OCI-LY3 (cell line): Measurements from ENCODE around the gene FAM13A.

Experiments
- H2AFZ ChIP-seq: fragments of 200-600, 300-600 bp; shearing (Covaris generic); 2 replicates; pipeline ENCODE4 v1.6.0; 2014; ENCODE audit warnings: antibody characterized with exemption, low read depth, low read length
- H3K27ac ChIP-seq: fragments of 200-600, 300-600 bp; sonication (generic); 2 replicates; pipeline ENCODE4 v1.5.1; 2014; ENCODE audit warnings: mild to moderate bottlenecking, low read length, moderate library complexity, mixed read lengths
- H3K27me3 ChIP-seq: fragments of 200-600, 300-600 bp; sonication (generic); 2 replicates; pipeline ENCODE4 v1.6.1; 2014; ENCODE audit warnings: low read depth, low read length, mixed read lengths
- H3K36me3 ChIP-seq: fragments of 200-600, 300-600 bp; sonication (generic); replicated peaks from 2 replicates; pipeline ENCODE3; 2014; ENCODE audit warnings: low read depth, low read length, mixed read lengths
- H3K4me1 ChIP-seq: fragments of 300-600, 200-600 bp; sonication (generic); 2 replicates; pipeline ENCODE4 v1.6.1; 2014; ENCODE audit warnings: low read length, mixed read lengths
- H3K4me2 ChIP-seq: fragments of 200-600, 300-600 bp; sonication (generic); 2 replicates; pipeline ENCODE4 v1.6.1; 2014; ENCODE audit warnings: low read length, mixed read lengths
- H3K4me3 ChIP-seq: fragments of 300-600, 200-600 bp; sonication (generic); 2 replicates; pipeline ENCODE4 v1.5.1; 2014; ENCODE audit warnings: antibody characterized with exemption, mild to moderate bottlenecking, low read length, moderate library complexity
- H3K79me2 ChIP-seq: fragments of 300-600, 200-600 bp; shearing (Covaris generic); 2 replicates; pipeline ENCODE4 v1.6.1; 2014; ENCODE audit warnings: mild to moderate bottlenecking, low read length, mixed read lengths
- H3K9ac ChIP-seq: fragments of 300-600, 200-600 bp; shearing (Covaris generic); 2 replicates; pipeline ENCODE4 v1.6.0; 2014; ENCODE audit warnings: mild to moderate bottlenecking, low read length, moderate library complexity
- H3K9me3 ChIP-seq: fragments of 200-600, 300-600 bp; shearing (Covaris generic); 2 replicates; pipeline ENCODE4 v1.6.1; 2014; ENCODE audit warnings: low read length, mixed read lengths; ENCODE audit not compliant: insufficient read depth
- H4K20me1 ChIP-seq: fragments of 200-600, 300-600 bp; sonication (generic); 2 replicates; pipeline ENCODE4 v1.6.1; 2016; ENCODE audit warnings: low read length, mixed read lengths; ENCODE audit not compliant: insufficient read depth
- EZH2phosphoT487 ChIP-seq: fragments of 200-600 bp; shearing (Covaris generic); IDR thresholded peaks from 2 replicates; pipeline ENCODE4 v1.6.1; 2018; ENCODE audit warnings: antibody characterized with exemption, mixed run types, low read depth
- TF ChIP-seq, protein P1 (sequence below): fragments of 200-600, 300-600 bp; sonication (generic); IDR thresholded peaks from 2 replicates; pipeline ENCODE4 v1.5.1; 2014; ENCODE audit warnings: antibody characterized with exemption, low read length, low read depth

The FAM13A gene

DNA sequence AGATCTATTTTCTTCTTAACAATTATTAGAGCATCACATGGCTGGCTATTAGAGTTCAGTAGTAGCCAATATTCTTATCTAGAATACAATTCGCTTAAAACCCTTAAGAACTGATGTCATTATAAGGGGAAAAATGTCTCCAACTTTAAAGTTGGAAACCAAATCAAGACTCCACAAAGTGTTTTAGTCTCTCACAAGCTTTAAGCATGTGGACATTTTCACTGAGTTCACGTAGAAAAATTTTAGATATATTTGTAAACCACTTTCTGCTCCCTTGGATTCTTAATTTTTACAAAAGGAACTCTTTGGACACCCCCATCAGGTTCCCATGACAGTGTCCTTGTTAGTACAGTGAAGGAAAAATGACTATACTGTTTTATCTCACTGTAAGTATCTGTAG, 235.5 kb downstream of the FAM13A start:
- TF ChIP-seq, protein P1, sequence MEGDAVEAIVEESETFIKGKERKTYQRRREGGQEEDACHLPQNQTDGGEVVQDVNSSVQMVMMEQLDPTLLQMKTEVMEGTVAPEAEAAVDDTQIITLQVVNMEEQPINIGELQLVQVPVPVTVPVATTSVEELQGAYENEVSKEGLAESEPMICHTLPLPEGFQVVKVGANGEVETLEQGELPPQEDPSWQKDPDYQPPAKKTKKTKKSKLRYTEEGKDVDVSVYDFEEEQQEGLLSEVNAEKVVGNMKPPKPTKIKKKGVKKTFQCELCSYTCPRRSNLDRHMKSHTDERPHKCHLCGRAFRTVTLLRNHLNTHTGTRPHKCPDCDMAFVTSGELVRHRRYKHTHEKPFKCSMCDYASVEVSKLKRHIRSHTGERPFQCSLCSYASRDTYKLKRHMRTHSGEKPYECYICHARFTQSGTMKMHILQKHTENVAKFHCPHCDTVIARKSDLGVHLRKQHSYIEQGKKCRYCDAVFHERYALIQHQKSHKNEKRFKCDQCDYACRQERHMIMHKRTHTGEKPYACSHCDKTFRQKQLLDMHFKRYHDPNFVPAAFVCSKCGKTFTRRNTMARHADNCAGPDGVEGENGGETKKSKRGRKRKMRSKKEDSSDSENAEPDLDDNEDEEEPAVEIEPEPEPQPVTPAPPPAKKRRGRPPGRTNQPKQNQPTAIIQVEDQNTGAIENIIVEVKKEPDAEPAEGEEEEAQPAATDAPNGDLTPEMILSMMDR, result no peak
- TF ChIP-seq EZH2phosphoT487, result no peak
- H3K27me3 ChIP-seq, result no peaks in the 10 kb centered on the region
- no peak overlapping the region for H3K27ac ChIP-seq
- no peaks in the 10 kb centered on the region for H3K36me3 ChIP-seq
- H3K4me3 ChIP-seq, result no peak overlapping the region
- no peak overlapping the region for H3K4me2 ChIP-seq
- H3K79me2 ChIP-seq, result no peaks in the 10 kb centered on the region
- H3K9me3 ChIP-seq, result no peaks in the 10 kb centered on the region
- H2AFZ ChIP-seq, result no peak overlapping the region
- H3K4me1 ChIP-seq, result peaks cover 32% of the 10 kb centered on the region
- H4K20me1 ChIP-seq, result no peaks in the 10 kb centered on the region
- no peak overlapping the region for H3K9ac ChIP-seq

DNA sequence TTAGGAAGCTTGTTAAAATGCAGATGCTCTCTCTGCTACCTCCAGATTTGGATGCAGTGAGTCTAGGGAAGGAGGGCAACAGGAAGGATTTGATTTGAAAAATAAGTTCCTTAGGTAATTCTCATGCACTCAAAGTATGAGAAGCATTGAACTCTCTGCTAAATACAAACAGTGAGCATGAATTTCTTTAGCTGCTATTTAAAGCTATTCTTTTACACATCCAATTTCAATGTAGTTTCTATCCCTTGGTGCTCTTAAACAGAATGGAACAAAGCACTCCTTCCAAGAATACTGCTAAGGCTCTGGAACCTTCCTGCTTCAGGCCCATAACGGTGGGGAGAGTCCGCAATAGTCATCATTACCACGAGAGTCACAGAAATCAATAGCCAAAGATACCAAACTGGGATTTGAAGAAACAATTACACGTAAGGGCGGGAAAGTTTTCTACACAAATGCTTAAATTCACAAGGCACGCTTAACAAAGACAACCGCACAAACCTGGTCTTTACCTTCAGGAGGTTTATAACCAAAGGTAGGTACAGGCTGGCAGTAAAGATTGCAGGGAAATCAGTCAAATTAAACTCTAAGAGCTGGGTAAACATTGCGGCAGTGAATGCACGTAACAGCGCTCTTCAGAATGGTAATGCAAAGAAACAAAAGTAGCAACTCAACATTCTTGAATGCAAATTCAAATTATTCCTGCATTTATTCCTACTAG, 236.1 kb downstream of the FAM13A start:
- no peaks in the 10 kb centered on the region for H4K20me1 ChIP-seq
- peaks cover 32% of the 10 kb centered on the region for H3K4me1 ChIP-seq
- no peaks in the 10 kb centered on the region for H3K9me3 ChIP-seq
- TF ChIP-seq, protein P1, result no peak
- TF ChIP-seq EZH2phosphoT487, result no peak
- H3K36me3 ChIP-seq, result no peaks in the 10 kb centered on the region
- H3K27ac ChIP-seq, result no peak overlapping the region
- no peak overlapping the region for H3K9ac ChIP-seq
- H3K4me2 ChIP-seq, result no peak overlapping the region
- no peak overlapping the region for H2AFZ ChIP-seq
- H3K27me3 ChIP-seq, result no peaks in the 10 kb centered on the region
- no peak overlapping the region for H3K4me3 ChIP-seq
- no peaks in the 10 kb centered on the region for H3K79me2 ChIP-seq

DNA sequence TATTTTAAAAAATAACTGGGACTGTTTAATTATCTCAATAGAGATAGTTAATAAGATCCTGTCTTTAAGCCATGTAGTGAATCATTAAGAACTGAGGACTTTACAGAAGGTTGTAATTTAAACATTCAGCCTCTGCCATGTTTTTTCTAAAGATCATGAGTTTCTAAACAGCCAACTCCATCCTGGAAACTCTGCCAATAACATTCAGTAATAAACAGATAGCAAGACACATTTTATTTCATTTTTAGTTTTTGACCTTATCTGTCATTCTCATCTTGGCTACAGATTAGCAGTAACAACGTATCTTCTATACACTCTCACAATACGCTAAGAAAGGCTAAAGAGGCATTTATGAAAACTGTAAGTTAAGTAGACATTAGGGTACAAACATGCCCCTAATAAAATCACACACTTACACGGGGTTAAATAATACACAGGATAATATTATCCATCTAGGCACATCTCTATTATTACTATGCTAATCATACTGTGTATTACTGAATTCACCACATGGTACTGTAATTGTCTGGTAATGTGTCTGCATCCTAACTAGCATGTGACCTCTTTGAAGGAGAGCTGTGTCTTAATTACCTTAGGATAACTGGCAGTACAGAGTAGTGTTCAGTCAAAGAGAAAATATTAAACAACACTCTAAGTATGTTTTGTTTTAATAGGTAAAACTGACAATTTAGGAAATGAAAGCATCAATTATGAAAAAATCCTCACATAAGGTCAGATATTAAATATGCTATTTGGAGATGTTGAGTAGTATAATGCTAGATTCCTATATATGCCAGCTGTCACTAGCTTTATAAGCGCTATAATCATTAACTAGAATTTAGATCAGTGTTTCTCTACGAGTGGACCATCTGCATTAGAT, 236.9 kb downstream of the FAM13A start:
- TF ChIP-seq, protein P1, result no peak
- no peak for TF ChIP-seq EZH2phosphoT487
- H3K79me2 ChIP-seq, result no peaks in the 10 kb centered on the region
- no peak overlapping the region for H3K9ac ChIP-seq

More for the DNA sequence above, 236.9 kb downstream of the FAM13A start:
- no peaks in the 10 kb centered on the region for H3K36me3 ChIP-seq
- H3K27ac ChIP-seq, result no peak overlapping the region
- no peak overlapping the region for H3K4me2 ChIP-seq
- peaks cover 32% of the 10 kb centered on the region for H3K4me1 ChIP-seq
- no peaks in the 10 kb centered on the region for H3K27me3 ChIP-seq
- no peaks in the 10 kb centered on the region for H4K20me1 ChIP-seq
- no peaks in the 10 kb centered on the region for H3K9me3 ChIP-seq
- H3K4me3 ChIP-seq, result no peak overlapping the region
- no peak overlapping the region for H2AFZ ChIP-seq
